ENCODE results near the gene PPP2R3A.

GRCh38 chr3:135917076-135917475 is 48.5 kb upstream of the PPP2R3A start:
- TF ChIP-seq CTCF (IDR thresholded peaks at IDR 0.05) (no peak), POLR2AphosphoS5 (IDR thresholded peaks at IDR 0.05) (no peak), POLR2A (IDR thresholded peaks at IDR 0.05) (no peak)

All from transverse colon (tissue), 4 donors.